Measurements from ENCODE around the gene KIAA0513.

GRCh38 chr16:85082173-85083050 lies 54.8 kb downstream of the KIAA0513 start:
- TF ChIP-seq REST (IDR thresholded peaks at IDR 0.05; ENCODE audit: insufficient read depth in 1 of 2, low read depth in 2 of 2, low read length in 2 of 2) = no peak
- TF ChIP-seq POLR2AphosphoS5 (IDR thresholded peaks at IDR 0.05; ENCODE audit: low read depth, low read length) = no peak
- TF ChIP-seq TAF1 (IDR thresholded peaks at IDR 0.05; ENCODE audit: borderline replicate concordance, insufficient read depth, low read length) = no peak
- no peak for TF ChIP-seq SIN3A (IDR thresholded peaks at IDR 0.05; ENCODE audit: borderline replicate concordance, insufficient read depth, low read length)
- no peak for TF ChIP-seq FOXP2 (optimal IDR thresholded peaks at IDR 0.05; ENCODE audit: borderline replicate concordance, extremely low read depth, extremely low read length, insufficient read depth)
